ENCODE results near the gene NLRC5.
"Not testable (repeated sequence)": the region's sequence is repeated elsewhere in the genome, so short reads cannot be mapped to it uniquely, and the experiment has no call there.

DNA sequence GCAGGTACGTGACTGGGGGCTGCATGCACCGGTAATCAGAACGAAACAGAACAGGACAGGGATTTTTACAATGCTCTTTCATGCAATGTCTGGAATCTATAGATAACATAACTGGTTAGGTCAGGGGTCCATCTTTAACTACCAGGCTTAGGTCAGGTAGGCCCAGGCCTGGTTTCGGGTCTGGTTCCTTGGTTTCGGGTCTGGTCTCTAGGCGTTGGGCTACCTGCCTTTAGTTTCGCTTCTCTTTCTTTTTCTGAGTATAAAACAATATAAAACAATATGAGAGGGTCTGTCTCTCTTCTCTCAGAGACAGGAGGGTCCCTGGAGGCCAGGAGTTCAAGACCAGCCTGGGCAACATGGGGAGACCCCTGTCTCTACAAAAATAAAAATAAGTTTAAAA lies 15.5 kb upstream of the NLRC5 start:
- TF ChIP-seq, protein P1, sequence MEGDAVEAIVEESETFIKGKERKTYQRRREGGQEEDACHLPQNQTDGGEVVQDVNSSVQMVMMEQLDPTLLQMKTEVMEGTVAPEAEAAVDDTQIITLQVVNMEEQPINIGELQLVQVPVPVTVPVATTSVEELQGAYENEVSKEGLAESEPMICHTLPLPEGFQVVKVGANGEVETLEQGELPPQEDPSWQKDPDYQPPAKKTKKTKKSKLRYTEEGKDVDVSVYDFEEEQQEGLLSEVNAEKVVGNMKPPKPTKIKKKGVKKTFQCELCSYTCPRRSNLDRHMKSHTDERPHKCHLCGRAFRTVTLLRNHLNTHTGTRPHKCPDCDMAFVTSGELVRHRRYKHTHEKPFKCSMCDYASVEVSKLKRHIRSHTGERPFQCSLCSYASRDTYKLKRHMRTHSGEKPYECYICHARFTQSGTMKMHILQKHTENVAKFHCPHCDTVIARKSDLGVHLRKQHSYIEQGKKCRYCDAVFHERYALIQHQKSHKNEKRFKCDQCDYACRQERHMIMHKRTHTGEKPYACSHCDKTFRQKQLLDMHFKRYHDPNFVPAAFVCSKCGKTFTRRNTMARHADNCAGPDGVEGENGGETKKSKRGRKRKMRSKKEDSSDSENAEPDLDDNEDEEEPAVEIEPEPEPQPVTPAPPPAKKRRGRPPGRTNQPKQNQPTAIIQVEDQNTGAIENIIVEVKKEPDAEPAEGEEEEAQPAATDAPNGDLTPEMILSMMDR (IDR thresholded peaks at IDR 0.05; ENCODE audit: insufficient read depth, low read length, poor library complexity, severe bottlenecking) = not testable (repeated sequence)
- TF ChIP-seq EZH2phosphoT487 (conservative IDR thresholded peaks at IDR 0.05; ENCODE audit: low read length) = not testable (repeated sequence)
